Measurements from ENCODE around the gene TM2D1.

Gene TM2D1

GRCh38 chr1:61644303-61644702 lies 80.6 kb downstream of the TM2D1 start:
- no peak for DNase-seq (ENCODE audit: low read depth in 2 of 2)

DNA sequence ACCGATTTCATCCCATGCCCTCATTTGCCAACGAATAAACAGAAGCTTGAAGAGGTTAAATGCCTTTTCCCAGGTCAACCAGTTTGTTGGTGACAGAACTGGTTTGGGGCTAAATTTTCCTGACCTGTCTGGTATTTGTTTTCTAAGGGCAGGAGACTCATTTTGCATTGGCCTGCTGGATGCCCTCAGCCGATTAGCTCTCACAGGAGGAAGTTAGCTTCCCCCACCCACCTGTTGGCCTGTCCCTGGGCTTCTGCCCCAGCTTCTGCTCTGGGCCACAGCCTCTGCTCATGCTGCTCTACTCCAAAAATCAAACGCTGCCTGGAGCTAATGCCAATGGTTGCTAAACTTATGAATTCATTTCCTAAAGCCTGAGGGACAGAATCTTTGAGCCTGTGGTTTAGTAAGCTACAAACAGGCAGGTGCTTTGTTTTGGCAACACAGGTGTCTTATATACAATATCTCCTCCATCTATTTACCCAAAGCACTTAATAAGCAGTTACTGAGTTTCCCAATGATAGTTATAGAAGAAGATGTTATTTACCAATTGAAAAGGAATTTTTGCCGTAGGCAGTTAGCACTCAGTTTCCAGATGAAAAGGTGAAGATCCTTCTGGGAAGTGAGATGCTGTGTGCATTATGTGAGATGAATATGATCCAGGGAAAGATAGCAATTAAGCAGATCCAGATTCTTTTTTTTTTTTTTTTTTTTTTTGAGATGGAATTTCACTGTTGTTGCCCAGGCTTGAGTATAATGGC lies 82.3 kb downstream of the TM2D1 start:
- no peak for DNase-seq (ENCODE audit: low read depth in 2 of 2)

DNA sequence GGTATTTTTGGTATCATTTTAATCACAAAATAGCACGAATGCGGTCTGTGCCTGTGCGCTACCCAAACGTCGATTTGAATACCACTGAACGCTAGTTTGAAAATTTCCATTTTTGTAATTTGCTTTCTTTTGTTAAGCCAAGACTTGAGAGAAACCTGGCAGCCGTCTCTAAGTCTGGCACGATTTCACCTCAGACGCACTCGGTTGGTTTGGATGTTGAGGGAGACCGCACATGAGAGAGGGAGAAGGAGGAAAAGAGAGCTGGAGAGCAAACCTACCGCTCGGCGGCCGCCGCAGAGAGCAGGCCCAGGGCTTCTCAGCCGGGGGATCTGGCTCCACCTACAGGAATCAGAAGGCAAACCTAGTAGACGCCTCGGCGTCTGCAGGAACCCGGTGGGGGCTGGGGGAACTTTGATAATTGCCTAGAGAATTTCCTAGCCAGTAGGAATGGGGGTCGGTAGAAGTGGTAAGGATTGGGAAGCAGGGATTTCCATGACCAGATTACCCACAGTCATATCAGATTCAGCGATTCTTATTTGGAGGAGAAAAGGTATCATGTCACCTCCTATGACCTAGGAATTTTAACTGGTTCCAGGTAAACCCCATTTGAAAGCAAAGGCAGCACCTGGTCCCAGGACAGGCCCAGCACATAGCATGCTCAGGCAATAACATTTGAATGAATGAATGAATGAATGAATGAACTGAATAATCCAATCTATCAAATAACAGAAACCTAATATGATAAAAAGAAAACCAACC lies 83.2 kb downstream of the TM2D1 start:
- peak; percentile 2 to 11 for DNase-seq (ENCODE audit: low read depth in 2 of 2)

DNA sequence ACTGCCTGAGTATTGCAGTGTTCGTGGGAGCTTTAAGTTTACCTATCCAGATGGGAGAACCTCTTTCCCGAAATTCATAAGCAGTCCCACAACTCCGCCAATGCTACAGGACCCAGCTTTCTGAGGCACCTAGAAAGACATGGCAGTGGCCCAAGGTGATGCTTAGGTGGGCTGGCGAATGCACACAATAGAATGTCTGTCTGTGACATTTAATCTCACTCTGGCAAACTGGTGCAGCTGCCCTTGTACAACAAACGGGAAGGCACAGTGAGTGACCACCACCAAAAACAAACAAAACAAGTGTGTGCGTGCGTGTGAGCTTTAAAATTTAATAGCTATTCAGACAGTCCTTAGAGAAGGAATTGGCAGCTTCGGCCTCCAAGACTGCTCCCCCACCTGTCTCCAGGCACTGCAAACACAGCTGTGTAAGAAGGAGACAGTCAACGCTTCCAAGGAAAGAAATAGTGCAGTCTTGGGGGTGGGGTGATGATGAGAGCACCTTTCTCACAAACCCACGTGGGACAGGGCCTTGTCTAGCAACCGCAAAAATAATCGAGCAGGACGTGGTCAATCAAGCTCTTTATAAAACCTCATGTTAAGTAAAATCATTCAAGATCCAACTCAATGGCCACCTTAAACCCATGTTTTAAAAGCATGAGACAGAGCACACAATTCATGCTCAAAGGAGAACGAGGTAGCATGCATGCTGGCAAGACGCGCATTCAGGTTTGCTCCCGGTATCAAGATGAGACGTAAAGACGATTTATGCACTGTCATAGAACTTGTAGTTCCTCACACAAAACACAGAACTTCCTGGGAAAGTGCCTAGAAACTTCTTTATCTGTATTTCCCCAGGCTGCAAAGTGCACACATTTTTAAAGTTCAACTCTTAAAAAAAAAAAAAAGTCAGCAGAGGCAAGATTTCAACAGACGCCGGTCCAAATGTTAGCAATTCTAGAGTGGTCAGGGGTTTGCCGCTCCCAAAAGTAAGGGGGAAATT lies 84.1 kb downstream of the TM2D1 start:
- DNase-seq (ENCODE audit: low read depth in 2 of 2) = no peak

DNA sequence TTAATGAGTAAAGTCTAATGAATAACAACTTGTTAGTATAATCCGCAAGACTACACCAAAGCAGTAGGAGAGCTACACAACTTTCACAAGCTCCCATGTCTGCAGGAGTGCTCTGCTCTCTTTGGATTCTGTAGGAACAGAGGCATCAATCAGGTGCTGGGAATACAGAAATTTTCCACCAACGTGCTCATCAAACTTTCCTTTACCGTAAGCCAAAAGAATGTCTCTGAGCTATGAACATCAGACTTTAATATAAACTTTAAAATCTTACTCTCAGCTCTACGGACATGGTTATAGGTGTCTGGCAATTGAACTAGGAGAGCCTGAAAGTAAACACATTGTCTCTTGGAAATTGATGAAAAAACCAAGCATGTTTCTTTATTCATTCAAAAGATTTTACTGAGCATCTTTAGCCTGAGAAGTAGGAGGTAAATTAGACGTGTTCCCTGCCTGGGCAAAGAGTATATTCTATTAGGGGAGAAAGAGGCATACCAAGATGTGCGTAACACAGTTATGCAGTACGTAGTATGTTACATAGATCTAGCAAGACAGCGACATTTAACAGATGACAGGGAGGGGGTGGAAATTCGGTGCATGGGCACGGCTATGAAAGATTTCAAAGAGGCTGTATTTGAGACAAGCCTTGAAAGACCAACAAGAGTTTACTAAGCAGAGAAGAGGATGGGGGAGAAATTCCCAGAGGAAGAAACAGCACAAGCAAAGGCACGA lies 85.2 kb downstream of the TM2D1 start:
- no peak for DNase-seq (ENCODE audit: low read depth in 2 of 2)

DNA sequence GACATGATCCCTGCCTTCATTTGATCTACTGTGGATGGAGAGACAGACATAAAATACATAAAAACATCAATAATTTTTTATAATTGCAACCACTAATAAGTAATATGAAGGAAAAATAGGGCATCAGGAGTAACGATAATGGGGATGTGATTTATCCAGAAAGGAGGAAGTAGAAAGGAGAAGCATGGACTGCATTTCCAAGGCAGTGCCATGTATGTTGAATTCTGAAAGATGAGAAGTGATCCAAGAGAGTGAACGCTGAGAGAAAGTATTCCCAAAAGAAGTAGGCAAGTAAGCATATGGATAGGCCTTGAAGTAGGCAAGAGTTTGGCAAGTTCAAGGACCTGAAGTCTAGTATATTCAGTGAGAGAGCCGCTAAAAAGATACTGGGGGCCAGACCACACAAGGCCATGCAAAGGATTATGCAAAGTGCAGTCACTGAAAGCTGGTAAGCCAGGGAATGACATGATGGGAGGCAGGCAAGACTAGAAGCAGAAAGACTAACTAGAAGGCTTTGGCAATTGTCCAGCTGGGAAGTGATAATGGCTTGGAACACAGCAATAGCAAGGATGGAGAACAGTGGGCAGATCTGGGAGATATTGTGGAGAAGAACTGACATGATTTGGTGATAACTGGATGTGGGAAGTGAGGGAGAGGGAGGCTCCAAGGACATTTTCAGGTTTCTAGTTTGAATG lies 85.9 kb downstream of the TM2D1 start:
- no peak for DNase-seq (ENCODE audit: low read depth in 2 of 2)

DNA sequence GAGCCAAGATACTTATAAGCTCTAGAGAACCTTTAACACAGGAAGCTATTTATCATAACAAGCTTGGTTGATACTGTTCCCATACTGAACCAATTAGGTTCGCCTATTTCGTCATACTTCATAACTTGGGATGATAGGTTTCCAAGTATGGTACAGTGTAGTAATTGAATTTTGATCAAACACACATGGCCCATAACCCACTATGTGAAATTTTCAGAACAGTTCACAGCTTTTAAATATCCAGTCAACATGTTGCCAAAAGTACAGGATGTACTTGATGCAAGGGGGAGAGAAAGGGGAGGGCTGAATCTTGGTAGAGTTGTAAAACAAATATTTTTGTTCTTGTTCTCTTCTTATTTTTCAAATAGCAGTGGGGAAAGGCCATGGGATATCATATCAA lies 86.6 kb downstream of the TM2D1 start:
- DNase-seq (ENCODE audit: low read depth in 2 of 2) = no peak

GRCh38 chr1:61637470-61637869 lies 87.5 kb downstream of the TM2D1 start:
- DNase-seq (ENCODE audit: low read depth in 2 of 2) = no peak

- no peak for DNase-seq (ENCODE audit: low read depth in 2 of 2)
Measured at GRCh38 chr1:61636814-61637213, 88.1 kb downstream of the TM2D1 start.

- no peak for DNase-seq (ENCODE audit: low read depth in 2 of 2)
Measured at GRCh38 chr1:61636376-61636775, 88.6 kb downstream of the TM2D1 start.

DNA sequence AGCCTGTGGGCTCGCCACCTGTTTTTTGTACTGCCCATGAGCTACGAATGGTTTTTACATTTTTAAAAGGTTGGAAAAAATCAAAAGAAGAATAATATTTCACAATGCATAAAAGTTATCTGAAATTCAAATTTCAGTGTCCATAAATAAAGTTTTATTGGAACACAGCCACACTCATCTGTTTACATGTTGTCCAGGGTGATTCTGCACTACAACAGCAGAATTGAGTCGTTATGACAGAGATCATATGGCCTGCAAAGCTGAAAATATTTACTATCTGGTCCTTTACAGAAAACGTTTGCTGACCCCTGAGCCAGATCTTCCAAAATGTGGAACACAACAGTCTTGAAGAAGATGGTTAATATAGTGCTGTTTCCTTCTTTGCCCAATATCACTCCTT lies 89.4 kb downstream of the TM2D1 start:
- DNase-seq (ENCODE audit: low read depth in 2 of 2) = no peak

DNA sequence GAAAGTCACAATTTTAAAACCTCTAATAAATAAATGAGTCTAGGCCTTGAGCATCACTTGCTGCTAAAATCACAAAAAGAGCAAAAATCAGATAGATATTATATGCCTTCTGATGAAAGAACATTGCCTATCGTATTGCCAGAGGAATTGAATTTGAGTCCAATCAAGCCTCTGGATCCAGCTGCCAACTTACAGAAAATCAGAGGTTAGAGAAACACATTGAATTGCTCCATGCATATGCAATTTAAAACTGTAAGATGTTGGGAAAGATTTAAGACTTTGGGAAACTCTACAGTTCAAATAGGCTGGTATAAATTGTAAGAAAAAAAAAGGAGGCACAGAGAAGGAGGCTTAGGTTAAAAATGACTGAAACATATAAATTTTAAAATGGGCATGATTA lies 93.5 kb downstream of the TM2D1 start:
- no peak for DNase-seq (ENCODE audit: low read depth in 2 of 2)

Measured in stimulated activated CD8-positive, alpha-beta memory T cell treated with anti-CD3 and anti-CD28 coated beads, Interleukin-15, amount 100 ng/mL, for 4 hours (primary cell).